Gastroesophageal sphincter (tissue), 3 donors: ENCODE data around the gene RBM23.

Experiments
- CTCF ChIP-seq, 4 experiments: fragments of 200-600 bp in 2 of 4; fragments of 450-650 bp in 2 of 4; sonication (generic) in 1 of 4; IDR thresholded peaks; one replicate each; pipeline ENCODE4 v1.5.1; 2017 to 2019; ENCODE audit warnings: antibody characterized with exemption in 4 of 4, mild to moderate bottlenecking in 2 of 4, moderate library complexity in 2 of 4
- EP300 ChIP-seq: sonication (generic); formaldehyde crosslinking; IDR thresholded peaks from one replicate; pipeline ENCODE4 v1.6.1; 2017; ENCODE audit warnings: antibody characterized with exemption, mild to moderate bottlenecking
- POLR2A ChIP-seq, 2 donors: fragments of 450-650 bp; IDR thresholded peaks; one replicate each; pipeline ENCODE4 v1.6.1; 2017; ENCODE audit warnings: antibody characterized with exemption in 2 of 2, mild to moderate bottlenecking in 2 of 2, moderate library complexity in 1 of 2
- POLR2AphosphoS5 ChIP-seq: sonication (generic); formaldehyde crosslinking; IDR thresholded peaks from one replicate; pipeline ENCODE4 v1.6.1; 2017; ENCODE audit warnings: antibody characterized with exemption

- TF ChIP-seq CTCF (IDR thresholded peaks at IDR 0.05) = no peak
- TF ChIP-seq POLR2AphosphoS5 = no peak
- TF ChIP-seq POLR2A (IDR thresholded peaks at IDR 0.05) = no peak
- TF ChIP-seq EP300 = no peak
These were observed 43.2 kb upstream of the RBM23 start for GRCh38 chr14:22962061-22962676.
